ENCODE results near the gene CFAP58.
"Not testable (repeated sequence)": the region's sequence is repeated elsewhere in the genome, so short reads cannot be mapped to it uniquely, and the experiment has no call there.

CFAP58 gene

GRCh38 chr10:104441329-104442000 is 87.8 kb downstream of the CFAP58 start:
- DNase-seq = no peak

- DNase-seq = no peak
Measured at GRCh38 chr10:104445359-104445758, 91.7 kb downstream of the CFAP58 start.

GRCh38 chr10:104446151-104446550 is 92.5 kb downstream of the CFAP58 start:
- DNase-seq = no peak

- no peak for DNase-seq
Measured at GRCh38 chr10:104447331-104447730, 93.7 kb downstream of the CFAP58 start.

- DNase-seq = no peak
Measured at GRCh38 chr10:104447906-104448305, 94.3 kb downstream of the CFAP58 start.

- no peak for DNase-seq
Measured at GRCh38 chr10:104449391-104449790, 95.8 kb downstream of the CFAP58 start.

- DNase-seq = no peak
Measured at GRCh38 chr10:104450490-104450889, 96.9 kb downstream of the CFAP58 start.

- DNase-seq = no peak
Measured at GRCh38 chr10:104450954-104451353, 97.3 kb downstream of the CFAP58 start.

- no peak for DNase-seq
Measured at GRCh38 chr10:104452977-104453376, 99.3 kb downstream of the CFAP58 start.

GRCh38 chr10:104456802-104457542 is 103.3 kb downstream of the CFAP58 start:
- no peak for DNase-seq

GRCh38 chr10:104457543-104457828 is 103.9 kb downstream of the CFAP58 start:
- DNase-seq = no peak

GRCh38 chr10:104465575-104465974 is 111.9 kb downstream of the CFAP58 start:
- not testable (repeated sequence) for DNase-seq

GRCh38 chr10:104468818-104469217 is 115.2 kb downstream of the CFAP58 start:
- DNase-seq = not testable (repeated sequence)

GRCh38 chr10:104472505-104472904 is 118.9 kb downstream of the CFAP58 start:
- no peak for DNase-seq

GRCh38 chr10:104472957-104473745 is 119.5 kb downstream of the CFAP58 start:
- DNase-seq = no peak

- DNase-seq = no peak
Measured at GRCh38 chr10:104478380-104478779, 124.7 kb downstream of the CFAP58 start.

GRCh38 chr10:104479906-104480593 is 126.4 kb downstream of the CFAP58 start:
- no peak for DNase-seq

GRCh38 chr10:104480797-104481196 is 127.2 kb downstream of the CFAP58 start:
- DNase-seq = no peak

- DNase-seq = no peak
Measured at GRCh38 chr10:104483582-104483981, 129.9 kb downstream of the CFAP58 start.

- no peak for DNase-seq
Measured at GRCh38 chr10:104485632-104486031, 132.0 kb downstream of the CFAP58 start.

- DNase-seq = no peak
Measured at GRCh38 chr10:104486803-104487202, 133.2 kb downstream of the CFAP58 start.

- no peak for DNase-seq
Measured at GRCh38 chr10:104487794-104488438, 134.3 kb downstream of the CFAP58 start.

- no peak for DNase-seq
Measured at GRCh38 chr10:104488439-104488832, 134.8 kb downstream of the CFAP58 start.
